HEK293 (cell line): ENCODE results near the gene TMEM120A.

Experiments
- CTCF ChIP-seq: fragments of 450-650 bp; formaldehyde crosslinking; IDR thresholded peaks from 2 replicates; pipeline ENCODE4 v1.5.1; 2016; ENCODE audit warnings: missing biosample characterization, missing genetic modification characterization
- INSM2 ChIP-seq: fragments of 450-650 bp; formaldehyde crosslinking; IDR thresholded peaks from 2 replicates; pipeline ENCODE4 v1.5.1; 2016; ENCODE audit warnings: missing biosample characterization, missing genetic modification characterization
- ZBTB11 ChIP-seq: fragments of 450-650 bp; formaldehyde crosslinking; conservative IDR thresholded peaks from 2 replicates; pipeline ENCODE4 v1.5.1; 2016; ENCODE audit warnings: low read depth, missing biosample characterization, missing genetic modification characterization
- ZNF24 ChIP-seq: fragments of 450-650 bp; formaldehyde crosslinking; IDR thresholded peaks from 2 replicates; pipeline ENCODE4 v1.5.1; 2016; ENCODE audit warnings: missing biosample characterization, missing genetic modification characterization
- ZNF274 ChIP-seq, 2 experiments: fragments of 200-500 bp in 1 of 2; fragments of 450-650 bp in 1 of 2; sonication (Bioruptor generic) in 1 of 2; formaldehyde crosslinking in 1 of 2; IDR thresholded peaks; 2 replicates each; pipeline versions ENCODE4 v1.5.1 to v1.6.1; 2014 to 2016; ENCODE audit warnings: borderline replicate concordance in 1 of 2, inconsistent platforms in 1 of 2, low read length in 1 of 2, missing biosample characterization in 1 of 2, missing genetic modification characterization in 1 of 2
- ZNF350 ChIP-seq: fragments of 450-650 bp; formaldehyde crosslinking; IDR thresholded peaks from 2 replicates; pipeline ENCODE4 v1.5.0; 2017; ENCODE audit warnings: missing biosample characterization, mild to moderate bottlenecking, missing genetic modification characterization
- ZNF366 ChIP-seq: fragments of 450-650 bp; formaldehyde crosslinking; conservative IDR thresholded peaks from 2 replicates; pipeline ENCODE4 v1.5.1; 2016; ENCODE audit warnings: missing biosample characterization, missing genetic modification characterization
- ZNF76 ChIP-seq: fragments of 450-650 bp; formaldehyde crosslinking; IDR thresholded peaks from 2 replicates; pipeline ENCODE4; 2016; ENCODE audit warnings: low read depth, missing biosample characterization, missing genetic modification characterization, borderline replicate concordance
- ZNF785 ChIP-seq: fragments of 450-650 bp; formaldehyde crosslinking; IDR thresholded peaks from 2 replicates; pipeline ENCODE4 v1.5.1; 2016; ENCODE audit warnings: missing biosample characterization, missing genetic modification characterization

- TF ChIP-seq ZNF350 (tag by site-specific recombination) (no peak), INSM2 (tag by site-specific recombination) (no peak), CTCF (no peak), ZBTB11 (tag by site-specific recombination) (no peak), ZNF366 (tag by site-specific recombination) (no peak), ZNF274 (IDR thresholded peaks at IDR 0.05; ENCODE audit: low read length) (no peak), ZNF274 (tag by site-specific recombination; IDR thresholded peaks at IDR 0.05; ENCODE audit: borderline replicate concordance) (no peak), ZNF76 (tag by site-specific recombination) (no peak), ZNF785 (tag by site-specific recombination) (no peak), ZNF24 (tag by site-specific recombination) (no peak)
These were observed 28.8 kb downstream of the TMEM120A start for GRCh38 chr7:75965617-75966016.
